ENCODE data around the gene CREBL2. TPM values are rescaled to one million over a fixed set of nuclear protein-coding genes. Genes with fewer than 3 reads are reported as not detected.

The CREBL2 gene
- total RNA-seq, 1 experiment from 2014 or later, result 17.3 TPM

DNA sequence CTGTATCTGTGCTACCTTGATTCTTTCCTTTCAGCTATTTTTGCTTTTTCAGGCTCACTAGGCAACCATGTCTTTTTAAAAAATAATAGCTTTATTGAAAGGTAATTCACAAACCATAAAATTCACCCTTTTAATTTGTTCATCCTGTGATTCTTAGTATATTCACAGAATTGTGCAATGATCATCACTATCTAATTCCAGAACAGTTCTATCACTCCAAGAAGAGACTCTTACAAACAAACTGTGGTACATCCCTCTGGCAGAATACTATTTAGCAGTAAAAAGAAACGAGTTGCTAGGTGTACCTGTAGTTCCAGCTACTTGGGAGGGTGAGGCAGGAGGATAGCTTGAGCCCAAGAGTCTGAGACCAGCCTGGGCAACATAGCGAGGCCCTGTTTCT lies 14.8 kb downstream of the CREBL2 start:
- Mint-ChIP-seq H3K9me3 (peaks cover 13% of the 10 kb centered on the region), H3K36me3 (peaks cover 16% of the 10 kb centered on the region)

DNA sequence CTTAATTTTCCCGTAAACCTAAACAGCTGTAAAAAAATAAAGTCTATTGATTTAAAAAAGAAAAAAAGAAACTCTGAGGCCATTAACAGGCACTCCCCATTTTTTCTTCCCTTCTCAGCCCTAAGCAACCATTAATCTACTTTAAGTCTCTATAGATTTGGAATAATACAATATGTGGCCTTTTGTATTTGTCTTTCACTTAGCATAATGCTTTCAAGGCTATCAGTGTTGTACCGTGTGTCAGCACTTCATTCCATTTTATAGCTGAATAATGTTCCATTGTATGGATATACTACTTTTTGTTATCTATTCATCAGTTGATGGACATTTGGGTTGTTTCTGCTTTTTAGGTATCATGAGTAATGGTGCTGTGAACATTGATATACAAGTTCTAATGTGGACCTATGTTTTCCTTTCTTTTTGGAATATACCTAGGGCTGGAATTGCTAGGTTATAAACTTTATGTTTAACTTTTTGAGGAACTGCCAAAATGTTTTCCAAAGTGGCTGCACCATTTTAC lies 15.7 kb downstream of the CREBL2 start:
- Mint-ChIP-seq H3K27me3 (ENCODE audit: low read depth) (no peaks in the 10 kb centered on the region), H3K4me3 (no peak overlapping the region), H3K4me1 (peaks cover 4% of the 10 kb centered on the region), H3K27ac (no peak overlapping the region), H3K36me3 (peaks cover 13% of the 10 kb centered on the region), H3K9me3 (peaks cover 13% of the 10 kb centered on the region)
- ChIA-PET POLR2A (no interaction called here), CTCF (interaction anchor here (0.7 kb wide), 1 partner anchor 29 kb away, joined by 3 read pairs; no protein-coding TSS in a partner anchor)
- TF ChIP-seq NR3C1 (CRISPR knock-in tag; conservative IDR thresholded peaks at IDR 0.05; ENCODE audit: low read depth) (no peak), ZBTB21 (CRISPR knock-in tag; IDR thresholded peaks at IDR 0.05; ENCODE audit: borderline replicate concordance) (no peak), FOXP1 (CRISPR knock-in tag; IDR thresholded peaks at IDR 0.05; ENCODE audit: borderline replicate concordance) (no peak), SOX15 (CRISPR knock-in tag; IDR thresholded peaks at IDR 0.05) (no peak), NR1H2 (CRISPR knock-in tag; IDR thresholded peaks at IDR 0.05) (no peak), ZNF671 (CRISPR knock-in tag; IDR thresholded peaks at IDR 0.05) (no peak), RORB (CRISPR knock-in tag; IDR thresholded peaks at IDR 0.05) (no peak)
- TF ChIP-seq, protein P1, sequence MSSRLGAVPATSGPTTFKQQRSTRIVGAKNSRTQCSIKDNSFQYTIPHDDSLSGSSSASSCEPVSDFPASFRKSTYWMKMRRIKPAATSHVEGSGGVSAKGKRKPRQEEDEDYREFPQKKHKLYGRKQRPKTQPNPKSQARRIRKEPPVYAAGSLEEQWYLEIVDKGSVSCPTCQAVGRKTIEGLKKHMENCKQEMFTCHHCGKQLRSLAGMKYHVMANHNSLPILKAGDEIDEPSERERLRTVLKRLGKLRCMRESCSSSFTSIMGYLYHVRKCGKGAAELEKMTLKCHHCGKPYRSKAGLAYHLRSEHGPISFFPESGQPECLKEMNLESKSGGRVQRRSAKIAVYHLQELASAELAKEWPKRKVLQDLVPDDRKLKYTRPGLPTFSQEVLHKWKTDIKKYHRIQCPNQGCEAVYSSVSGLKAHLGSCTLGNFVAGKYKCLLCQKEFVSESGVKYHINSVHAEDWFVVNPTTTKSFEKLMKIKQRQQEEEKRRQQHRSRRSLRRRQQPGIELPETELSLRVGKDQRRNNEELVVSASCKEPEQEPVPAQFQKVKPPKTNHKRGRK (CRISPR knock-in tag; IDR thresholded peaks at IDR 0.05; ENCODE audit: borderline replicate concordance), result no peak
- TF ChIP-seq, protein P2, sequence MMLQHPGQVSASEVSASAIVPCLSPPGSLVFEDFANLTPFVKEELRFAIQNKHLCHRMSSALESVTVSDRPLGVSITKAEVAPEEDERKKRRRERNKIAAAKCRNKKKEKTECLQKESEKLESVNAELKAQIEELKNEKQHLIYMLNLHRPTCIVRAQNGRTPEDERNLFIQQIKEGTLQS (CRISPR knock-in tag; conservative IDR thresholded peaks at IDR 0.05), result no peak
- TF ChIP-seq, protein P3, sequence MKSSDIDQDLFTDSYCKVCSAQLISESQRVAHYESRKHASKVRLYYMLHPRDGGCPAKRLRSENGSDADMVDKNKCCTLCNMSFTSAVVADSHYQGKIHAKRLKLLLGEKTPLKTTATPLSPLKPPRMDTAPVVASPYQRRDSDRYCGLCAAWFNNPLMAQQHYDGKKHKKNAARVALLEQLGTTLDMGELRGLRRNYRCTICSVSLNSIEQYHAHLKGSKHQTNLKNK (CRISPR knock-in tag; IDR thresholded peaks at IDR 0.05), result no peak
- DNase-seq (ENCODE audit: low spot score) (no peak), ATAC-seq (no peak)

More for the DNA sequence above, 14.8 kb downstream of the CREBL2 start:
- Mint-ChIP-seq H3K27me3 (ENCODE audit: low read depth) (no peaks in the 10 kb centered on the region), H3K4me3 (no peak overlapping the region), H3K27ac (no peak overlapping the region), H3K4me1 (peaks cover 6% of the 10 kb centered on the region)
- CTCF ChIA-PET, result interaction anchor here (0.7 kb wide), 1 partner anchor 30 kb away, joined by 3 read pairs; no protein-coding TSS in a partner anchor
- ATAC-seq (no peak), DNase-seq (ENCODE audit: low spot score) (no peak)
- POLR2A ChIA-PET, result no interaction called here
- TF ChIP-seq, protein P1 (CRISPR knock-in tag; IDR thresholded peaks at IDR 0.05; ENCODE audit: borderline replicate concordance), result no peak
- TF ChIP-seq, protein P4, sequence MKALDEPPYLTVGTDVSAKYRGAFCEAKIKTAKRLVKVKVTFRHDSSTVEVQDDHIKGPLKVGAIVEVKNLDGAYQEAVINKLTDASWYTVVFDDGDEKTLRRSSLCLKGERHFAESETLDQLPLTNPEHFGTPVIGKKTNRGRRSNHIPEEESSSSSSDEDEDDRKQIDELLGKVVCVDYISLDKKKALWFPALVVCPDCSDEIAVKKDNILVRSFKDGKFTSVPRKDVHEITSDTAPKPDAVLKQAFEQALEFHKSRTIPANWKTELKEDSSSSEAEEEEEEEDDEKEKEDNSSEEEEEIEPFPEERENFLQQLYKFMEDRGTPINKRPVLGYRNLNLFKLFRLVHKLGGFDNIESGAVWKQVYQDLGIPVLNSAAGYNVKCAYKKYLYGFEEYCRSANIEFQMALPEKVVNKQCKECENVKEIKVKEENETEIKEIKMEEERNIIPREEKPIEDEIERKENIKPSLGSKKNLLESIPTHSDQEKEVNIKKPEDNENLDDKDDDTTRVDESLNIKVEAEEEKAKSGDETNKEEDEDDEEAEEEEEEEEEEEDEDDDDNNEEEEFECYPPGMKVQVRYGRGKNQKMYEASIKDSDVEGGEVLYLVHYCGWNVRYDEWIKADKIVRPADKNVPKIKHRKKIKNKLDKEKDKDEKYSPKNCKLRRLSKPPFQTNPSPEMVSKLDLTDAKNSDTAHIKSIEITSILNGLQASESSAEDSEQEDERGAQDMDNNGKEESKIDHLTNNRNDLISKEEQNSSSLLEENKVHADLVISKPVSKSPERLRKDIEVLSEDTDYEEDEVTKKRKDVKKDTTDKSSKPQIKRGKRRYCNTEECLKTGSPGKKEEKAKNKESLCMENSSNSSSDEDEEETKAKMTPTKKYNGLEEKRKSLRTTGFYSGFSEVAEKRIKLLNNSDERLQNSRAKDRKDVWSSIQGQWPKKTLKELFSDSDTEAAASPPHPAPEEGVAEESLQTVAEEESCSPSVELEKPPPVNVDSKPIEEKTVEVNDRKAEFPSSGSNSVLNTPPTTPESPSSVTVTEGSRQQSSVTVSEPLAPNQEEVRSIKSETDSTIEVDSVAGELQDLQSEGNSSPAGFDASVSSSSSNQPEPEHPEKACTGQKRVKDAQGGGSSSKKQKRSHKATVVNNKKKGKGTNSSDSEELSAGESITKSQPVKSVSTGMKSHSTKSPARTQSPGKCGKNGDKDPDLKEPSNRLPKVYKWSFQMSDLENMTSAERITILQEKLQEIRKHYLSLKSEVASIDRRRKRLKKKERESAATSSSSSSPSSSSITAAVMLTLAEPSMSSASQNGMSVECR (CRISPR knock-in tag; IDR thresholded peaks at IDR 0.05; ENCODE audit: borderline replicate concordance), result no peak
- TF ChIP-seq ZNF671 (CRISPR knock-in tag; IDR thresholded peaks at IDR 0.05), result no peak
- TF ChIP-seq, protein P5, sequence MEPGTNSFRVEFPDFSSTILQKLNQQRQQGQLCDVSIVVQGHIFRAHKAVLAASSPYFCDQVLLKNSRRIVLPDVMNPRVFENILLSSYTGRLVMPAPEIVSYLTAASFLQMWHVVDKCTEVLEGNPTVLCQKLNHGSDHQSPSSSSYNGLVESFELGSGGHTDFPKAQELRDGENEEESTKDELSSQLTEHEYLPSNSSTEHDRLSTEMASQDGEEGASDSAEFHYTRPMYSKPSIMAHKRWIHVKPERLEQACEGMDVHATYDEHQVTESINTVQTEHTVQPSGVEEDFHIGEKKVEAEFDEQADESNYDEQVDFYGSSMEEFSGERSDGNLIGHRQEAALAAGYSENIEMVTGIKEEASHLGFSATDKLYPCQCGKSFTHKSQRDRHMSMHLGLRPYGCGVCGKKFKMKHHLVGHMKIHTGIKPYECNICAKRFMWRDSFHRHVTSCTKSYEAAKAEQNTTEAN (CRISPR knock-in tag; IDR thresholded peaks at IDR 0.05), result no peak
- TF ChIP-seq MXD4 (CRISPR knock-in tag; IDR thresholded peaks at IDR 0.05; ENCODE audit: borderline replicate concordance), result no peak
- TF ChIP-seq, protein P6, sequence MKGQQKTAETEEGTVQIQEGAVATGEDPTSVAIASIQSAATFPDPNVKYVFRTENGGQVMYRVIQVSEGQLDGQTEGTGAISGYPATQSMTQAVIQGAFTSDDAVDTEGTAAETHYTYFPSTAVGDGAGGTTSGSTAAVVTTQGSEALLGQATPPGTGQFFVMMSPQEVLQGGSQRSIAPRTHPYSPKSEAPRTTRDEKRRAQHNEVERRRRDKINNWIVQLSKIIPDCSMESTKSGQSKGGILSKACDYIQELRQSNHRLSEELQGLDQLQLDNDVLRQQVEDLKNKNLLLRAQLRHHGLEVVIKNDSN (CRISPR knock-in tag; IDR thresholded peaks at IDR 0.05), result no peak
- TF ChIP-seq GRHL2 (CRISPR knock-in tag; IDR thresholded peaks at IDR 0.05; ENCODE audit: insufficient replicate concordance, severe bottlenecking), result no peak
- TF ChIP-seq, protein P7, sequence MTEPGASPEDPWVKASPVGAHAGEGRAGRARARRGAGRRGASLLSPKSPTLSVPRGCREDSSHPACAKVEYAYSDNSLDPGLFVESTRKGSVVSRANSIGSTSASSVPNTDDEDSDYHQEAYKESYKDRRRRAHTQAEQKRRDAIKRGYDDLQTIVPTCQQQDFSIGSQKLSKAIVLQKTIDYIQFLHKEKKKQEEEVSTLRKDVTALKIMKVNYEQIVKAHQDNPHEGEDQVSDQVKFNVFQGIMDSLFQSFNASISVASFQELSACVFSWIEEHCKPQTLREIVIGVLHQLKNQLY (CRISPR knock-in tag; IDR thresholded peaks at IDR 0.05), result no peak
- TF ChIP-seq, protein P8, sequence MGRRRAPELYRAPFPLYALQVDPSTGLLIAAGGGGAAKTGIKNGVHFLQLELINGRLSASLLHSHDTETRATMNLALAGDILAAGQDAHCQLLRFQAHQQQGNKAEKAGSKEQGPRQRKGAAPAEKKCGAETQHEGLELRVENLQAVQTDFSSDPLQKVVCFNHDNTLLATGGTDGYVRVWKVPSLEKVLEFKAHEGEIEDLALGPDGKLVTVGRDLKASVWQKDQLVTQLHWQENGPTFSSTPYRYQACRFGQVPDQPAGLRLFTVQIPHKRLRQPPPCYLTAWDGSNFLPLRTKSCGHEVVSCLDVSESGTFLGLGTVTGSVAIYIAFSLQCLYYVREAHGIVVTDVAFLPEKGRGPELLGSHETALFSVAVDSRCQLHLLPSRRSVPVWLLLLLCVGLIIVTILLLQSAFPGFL (CRISPR knock-in tag; IDR thresholded peaks at IDR 0.05; ENCODE audit: borderline replicate concordance), result no peak
- TF ChIP-seq NFE2L1 (CRISPR knock-in tag; IDR thresholded peaks at IDR 0.05), result no peak
